GM18517 (cell line): ENCODE results near the gene ELMO1.

ENCODE experiments used
- ATAC-seq: cut with Tn5 transposase; IDR thresholded peaks from one replicate; pipeline ENCODE4 v1.9.1; 2021; ENCODE audit warnings: mild to moderate bottlenecking, moderate library complexity; ENCODE audit not compliant: unreplicated experiment

ELMO1 gene

GRCh38 chr7:36868727-36869411, 579.8 kb downstream of the ELMO1 start:
- no peak for ATAC-seq

DNA sequence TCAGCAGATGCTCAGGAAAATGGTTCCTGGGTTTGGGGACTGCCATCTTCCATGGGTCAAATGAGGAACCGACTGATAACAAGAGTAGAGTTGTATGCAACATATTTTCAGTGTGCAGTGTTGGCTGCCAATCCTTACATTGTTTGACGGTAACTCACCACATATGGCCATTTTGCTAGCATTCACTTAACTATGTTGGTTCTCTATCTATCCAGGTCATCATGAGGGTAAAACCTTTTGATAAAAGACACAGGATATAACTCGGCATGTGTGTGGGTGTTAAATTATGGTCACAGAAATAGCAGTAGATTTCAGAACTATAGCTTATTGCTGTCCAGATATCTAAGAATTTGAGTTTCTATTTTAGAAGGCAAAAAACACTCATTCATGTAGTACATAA, 583.6 kb downstream of the ELMO1 start:
- ATAC-seq = no peak

DNA sequence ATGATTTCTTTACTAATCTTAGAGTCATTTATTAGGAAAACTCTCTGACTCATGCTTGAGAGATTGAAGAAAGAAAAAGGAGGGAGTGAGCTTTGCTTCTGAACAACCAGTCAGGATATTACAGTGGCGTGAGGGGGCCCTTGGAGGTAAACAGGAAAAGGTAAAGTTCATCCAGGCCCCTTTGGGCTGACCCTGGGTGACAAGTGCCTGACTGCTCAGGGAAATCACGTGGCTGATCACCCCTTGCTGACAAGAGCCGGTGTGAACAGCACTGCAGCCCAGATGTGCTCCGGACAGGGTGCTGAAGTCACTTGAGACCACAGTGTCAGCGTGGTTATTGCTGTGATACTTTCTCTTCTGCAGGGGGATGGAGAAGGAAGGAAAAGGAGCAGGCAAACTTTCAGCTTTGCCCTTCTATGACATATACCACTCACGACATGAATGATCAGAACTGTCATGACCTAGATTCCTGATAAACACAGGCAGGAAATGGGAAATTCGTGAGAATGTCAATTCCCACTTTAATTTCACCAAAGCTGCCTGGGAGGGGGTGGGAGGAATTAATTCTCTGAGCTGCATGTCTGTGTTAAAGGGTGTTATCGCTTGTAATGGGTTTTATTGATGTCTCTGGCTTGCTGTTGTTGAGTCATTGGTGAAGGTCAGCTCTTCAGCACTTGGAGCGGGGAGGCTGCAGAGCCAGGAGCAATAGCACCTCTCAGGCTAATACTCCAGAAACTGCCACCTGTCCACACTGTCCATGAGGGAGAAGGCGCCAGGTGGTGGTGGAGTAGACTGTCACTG, 584.6 kb downstream of the ELMO1 start:
- no peak for ATAC-seq

DNA sequence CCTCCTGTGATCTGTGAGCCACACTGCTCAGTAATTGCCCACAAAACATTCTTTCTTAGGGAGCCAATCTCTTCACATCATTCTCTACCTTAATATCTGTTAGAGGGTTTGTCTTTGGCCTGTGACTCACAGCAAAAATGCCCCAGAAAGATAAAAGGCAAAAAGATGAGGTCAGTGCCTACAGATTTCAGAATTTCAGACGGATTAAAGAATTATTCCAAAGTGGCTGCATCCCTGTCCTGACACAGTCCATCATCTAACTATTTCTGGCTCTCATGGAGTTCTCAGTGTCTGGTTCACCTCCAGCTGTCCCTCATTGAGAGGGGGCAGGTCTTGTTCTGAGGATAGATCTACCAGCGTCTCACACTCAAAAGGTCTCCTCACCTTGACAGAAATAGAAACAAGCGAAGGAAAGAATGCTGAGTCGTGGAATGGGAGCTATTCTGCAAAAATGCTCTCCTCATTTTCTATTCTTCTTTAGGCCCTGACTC, 585.8 kb downstream of the ELMO1 start:
- no peak for ATAC-seq

GRCh38 chr7:36861656-36862055, 587.0 kb downstream of the ELMO1 start:
- no peak for ATAC-seq

DNA sequence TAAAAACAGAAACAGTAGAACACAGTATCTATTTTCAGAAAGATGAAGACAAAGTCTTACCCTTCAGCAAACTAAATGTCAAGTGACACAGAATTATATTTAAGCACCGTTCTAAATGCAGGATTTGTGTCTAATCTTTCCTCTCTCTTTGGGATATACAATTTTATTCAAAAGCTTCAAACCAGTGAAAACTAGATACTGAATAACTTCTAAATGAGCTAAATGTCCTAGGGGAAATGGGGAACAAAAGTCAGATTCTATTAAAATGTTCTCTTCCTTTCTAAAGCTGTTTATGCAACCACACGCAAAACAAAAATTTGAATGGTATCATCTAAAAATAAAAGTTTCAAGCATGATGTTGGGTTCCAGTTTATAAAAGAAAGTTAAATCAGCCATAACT, 588.0 kb downstream of the ELMO1 start:
- ATAC-seq = no peak

DNA sequence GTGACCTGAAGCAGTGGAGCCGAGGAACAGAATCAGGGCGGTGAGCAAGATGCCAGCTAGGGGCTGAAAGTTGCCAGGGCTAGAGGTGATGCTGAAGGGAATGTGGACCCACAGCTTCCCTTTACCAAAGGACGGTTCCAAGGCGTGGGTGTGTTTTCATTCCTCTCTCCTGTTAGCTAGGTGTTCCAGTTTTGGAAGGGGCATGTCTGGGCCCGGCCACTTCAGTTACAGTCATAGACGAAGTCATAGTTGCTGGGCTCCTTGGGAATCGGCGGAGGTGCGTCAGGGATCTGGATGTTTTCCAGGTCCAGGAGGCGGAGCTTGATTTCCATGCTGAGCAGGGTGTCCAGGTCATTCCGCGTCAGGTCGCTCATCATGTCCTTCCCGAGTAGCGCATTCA, 593.3 kb downstream of the ELMO1 start:
- ATAC-seq = no peak

GRCh38 chr7:36854652-36855051, 594.0 kb downstream of the ELMO1 start:
- no peak for ATAC-seq

GRCh38 chr7:36852931-36853330, 595.7 kb downstream of the ELMO1 start:
- no peak for ATAC-seq

GRCh38 chr7:36852017-36852416, 596.6 kb downstream of the ELMO1 start:
- no peak for ATAC-seq

- ATAC-seq = no peak
Observed at GRCh38 chr7:36851382-36851781, 597.3 kb downstream of the ELMO1 start.

- no peak for ATAC-seq
Observed at GRCh38 chr7:36847946-36848345, 600.7 kb downstream of the ELMO1 start.

- ATAC-seq = no peak
Observed at GRCh38 chr7:36844374-36844773, 604.3 kb downstream of the ELMO1 start.

- ATAC-seq = no peak
Observed at GRCh38 chr7:36840904-36841303, 607.8 kb downstream of the ELMO1 start.

DNA sequence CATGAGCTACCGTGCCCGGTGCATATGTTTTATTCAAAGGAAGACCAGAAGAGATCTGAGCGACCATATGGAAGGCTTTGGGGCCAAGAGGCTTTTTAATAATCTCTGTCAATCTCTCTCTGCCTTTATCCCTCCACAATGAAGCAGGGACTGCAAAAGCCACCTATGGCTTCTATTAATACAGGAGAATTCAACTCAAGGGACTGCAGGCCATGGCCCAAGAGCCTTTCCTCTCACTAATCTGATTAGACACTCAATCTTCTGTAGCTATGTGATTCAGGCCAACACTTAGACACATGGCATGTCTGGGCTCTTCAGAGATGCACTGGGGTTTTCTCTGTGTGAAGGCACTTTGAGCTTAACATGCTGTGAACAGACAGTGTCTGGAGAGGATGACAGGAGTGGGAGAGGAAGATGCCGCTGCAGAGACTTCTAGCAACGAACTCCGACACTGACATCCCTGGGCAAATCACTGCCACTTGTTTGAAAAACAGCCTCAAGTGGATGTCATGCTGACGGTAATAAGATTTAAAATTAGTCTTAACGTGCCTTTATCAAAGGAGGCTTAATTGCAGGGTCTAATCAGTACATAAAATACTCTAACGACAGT, 609.9 kb downstream of the ELMO1 start:
- no peak for ATAC-seq

- ATAC-seq = no peak
Observed at GRCh38 chr7:36831049-36831448, 617.6 kb downstream of the ELMO1 start.

- no peak for ATAC-seq
Observed at GRCh38 chr7:36827726-36828703, 620.6 kb downstream of the ELMO1 start.

DNA sequence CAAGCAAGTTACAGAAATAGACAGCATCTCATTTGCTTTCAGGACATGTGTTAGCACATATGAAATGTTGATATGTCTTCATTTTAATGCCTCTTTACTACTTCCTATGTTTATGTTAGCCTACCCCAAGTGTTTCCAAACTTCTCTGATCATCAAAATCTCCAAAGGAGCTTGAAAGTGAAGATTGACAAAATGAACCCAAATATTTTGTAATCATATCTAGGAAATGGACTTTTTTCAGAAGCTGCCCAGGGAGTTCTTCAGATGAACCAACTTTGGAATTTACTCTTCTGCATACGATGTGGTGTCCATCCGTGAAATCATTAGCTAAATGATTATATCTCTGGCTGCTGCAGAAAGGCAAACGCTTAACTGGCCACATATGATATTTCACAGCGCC, 623.2 kb downstream of the ELMO1 start:
- ATAC-seq = no peak

GRCh38 chr7:36823353-36823752, 625.3 kb downstream of the ELMO1 start:
- no peak for ATAC-seq

GRCh38 chr7:36821617-36822016, 627.0 kb downstream of the ELMO1 start:
- ATAC-seq = no peak
